Vagina (tissue), 2 donors: ENCODE measurements around the gene CHPF.

Source experiments
- CTCF ChIP-seq, 3 experiments: fragments of 450-650 bp in 2 of 3; fragments of 200-600 bp in 1 of 3; sonication (generic) in 1 of 3; IDR thresholded peaks; one replicate each; pipeline ENCODE4 v1.5.1; 2017 to 2019; ENCODE audit warnings: antibody characterized with exemption in 3 of 3, mild to moderate bottlenecking in 2 of 3, moderate library complexity in 2 of 3
- POLR2A ChIP-seq, 2 donors: fragments of 450-650 bp; IDR thresholded peaks; one replicate each; pipeline ENCODE4 v1.6.1; 2017; ENCODE audit warnings: antibody characterized with exemption in 2 of 2, mild to moderate bottlenecking in 2 of 2, moderate library complexity in 2 of 2

- TF ChIP-seq CTCF (IDR thresholded peaks at IDR 0.05) (no peak), POLR2A (IDR thresholded peaks at IDR 0.05) (no peak)
These were observed 36.6 kb downstream of the CHPF start for GRCh38 chr2:219506802-219507526.
